Measurements from ENCODE around the gene MTARC1. TPM values are rescaled to one million over a fixed set of nuclear protein-coding genes. Genes with fewer than 3 reads are reported as not detected.

Gene MTARC1
- total RNA-seq: 1.2 and 4.6 TPM in 2 replicates

DNA sequence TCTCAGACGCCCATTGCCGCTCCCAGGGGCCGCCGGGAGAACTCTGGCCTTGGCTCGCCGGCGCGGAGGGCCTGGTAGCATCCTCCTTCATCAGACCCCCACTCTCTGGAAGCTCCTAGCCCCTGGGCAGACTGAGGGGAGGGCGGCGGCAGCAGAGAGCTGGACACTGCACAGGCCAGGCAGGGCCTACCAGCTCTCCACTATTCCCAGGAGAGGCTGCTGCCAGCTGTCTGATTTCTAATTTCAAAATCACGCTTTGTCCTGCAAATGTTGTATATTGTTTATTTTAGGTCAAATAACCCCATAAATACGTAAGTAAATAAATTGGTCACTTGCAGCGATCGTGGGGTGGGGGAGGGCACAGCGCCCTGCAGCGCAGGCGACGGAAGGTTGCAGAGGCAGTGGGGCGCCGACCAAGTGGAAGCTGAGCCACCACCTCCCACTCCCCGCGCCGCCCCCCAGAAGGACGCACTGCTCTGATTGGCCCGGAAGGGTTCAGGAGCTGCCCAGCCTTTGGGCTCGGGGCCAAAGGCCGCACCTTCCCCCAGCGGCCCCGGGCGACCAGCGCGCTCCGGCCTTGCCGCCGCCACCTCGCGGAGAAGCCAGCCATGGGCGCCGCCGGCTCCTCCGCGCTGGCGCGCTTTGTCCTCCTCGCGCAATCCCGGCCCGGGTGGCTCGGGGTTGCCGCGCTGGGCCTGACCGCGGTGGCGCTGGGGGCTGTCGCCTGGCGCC lies at the start of gene MTARC1:
Gene MTARC1 (plus strand): TSS at position 577 of the 732 bp plus-strand sequence. CDS start 32 bp downstream, at position 609.

DNA sequence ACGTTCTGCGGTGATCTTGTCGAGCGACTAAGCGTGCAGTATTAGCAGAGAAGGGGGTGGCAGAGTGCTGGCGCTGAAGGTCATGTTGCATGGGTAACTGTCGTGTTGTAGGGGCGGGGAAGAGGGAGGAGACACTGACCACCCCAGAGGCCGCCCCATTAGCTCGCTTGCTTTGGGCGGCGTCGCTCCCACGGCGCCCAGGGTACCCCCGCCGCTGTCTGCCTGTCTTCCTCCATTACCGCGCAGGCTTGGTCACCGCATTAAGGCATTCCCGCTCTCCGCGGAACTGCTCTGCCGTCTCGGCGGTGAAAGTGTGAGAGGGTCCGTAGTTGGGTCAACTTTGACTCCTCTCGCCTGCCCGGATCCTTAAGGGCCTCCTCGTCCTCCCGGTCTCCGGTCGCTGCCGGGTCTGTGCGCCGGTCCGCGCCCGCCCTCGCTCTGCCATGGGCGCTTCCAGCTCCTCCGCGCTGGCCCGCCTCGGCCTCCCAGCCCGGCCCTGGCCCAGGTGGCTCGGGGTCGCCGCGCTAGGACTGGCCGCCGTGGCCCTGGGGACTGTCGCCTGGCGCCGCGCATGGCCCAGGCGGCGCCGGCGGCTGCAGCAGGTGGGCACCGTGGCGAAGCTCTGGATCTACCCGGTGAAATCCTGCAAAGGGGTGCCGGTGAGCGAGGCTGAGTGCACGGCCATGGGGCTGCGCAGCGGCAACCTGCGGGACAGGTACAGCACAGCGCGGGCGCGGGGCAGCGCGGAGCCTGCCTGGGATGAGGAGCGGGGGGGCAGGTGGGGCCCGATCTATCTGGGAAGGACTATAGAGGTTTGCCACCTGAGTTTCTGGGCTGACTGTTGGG lies 38.4 kb upstream of the MTARC1 start, which contains the start of gene MTARC2:
Gene MTARC2 (plus strand): TSS at position 234 of the 846 bp plus-strand sequence. CDS start 210 bp downstream, at position 444.

Other genes with a start within 250 kb of the MTARC1 start
- gene C1orf115, start 96.5 kb upstream of the MTARC1 start, total RNA-seq: 1.7 and 5.2 TPM in 2 replicates
- 4.1 and 10.0 TPM in 2 replicates for gene MTARC2, start 38.6 kb upstream of the MTARC1 start, total RNA-seq
- gene HLX, start 92.5 kb downstream of the MTARC1 start, total RNA-seq: 15.4 and 22.9 TPM in 2 replicates